ENCODE results near the gene SMIM36.

- TF ChIP-seq EZH2 (IDR thresholded peaks at IDR 0.05) = no peak
- no peak for TF ChIP-seq POLR2AphosphoS5 (IDR thresholded peaks at IDR 0.05; ENCODE audit: borderline replicate concordance, low read depth, low read length)
Measured at GRCh38 chr17:55462234-55462633, 49.0 kb downstream of the SMIM36 start.
